A549 treated with DMSO at 1 μM for 4 hours (cell line): ENCODE data around the gene ZC3H7A. TPM values are rescaled to one million over a fixed set of nuclear protein-coding genes. Genes with fewer than 3 reads are reported as not detected.

Source experiments
- total RNA-seq: library from RNA; stranded (reverse); fragments of 200-300 nt; extraction: Qiagen RNA extraction; gene quantifications from 5 replicates; pipeline ENCODE4 v1.2.3, GENCODE V29; 2022; ENCODE audit warnings: low read depth

Gene ZC3H7A
- total RNA-seq, result 24.7 to 31.3 TPM (median 26.8 TPM) in 5 replicates

GRCh38 chr16:11797166-11797956 is at the start of gene ZC3H7A:
Gene ZC3H7A, minus strand, starts transcription at chr16:11797258. Its CDS starts 14,904 bp downstream, at chr16:11782354.

GRCh38 chr16:11742536-11743307 is 54.3 kb downstream of the ZC3H7A start, which contains the start of gene TXNDC11:
Gene TXNDC11, minus strand, starts transcription at chr16:11742857. Its CDS starts 127 bp downstream, at chr16:11742730.

Other genes starting within 250 kb of the ZC3H7A start
- gene LITAF, start 210.3 kb downstream of the ZC3H7A start, total RNA-seq, result 212 to 223 TPM (median 214 TPM) in 5 replicates
- 8.4 to 9.7 TPM (median 8.8 TPM) in 5 replicates for gene SNN, start 128.8 kb downstream of the ZC3H7A start, total RNA-seq
- 35.1 to 40.1 TPM (median 37.7 TPM) in 5 replicates for gene TXNDC11, start 54.4 kb downstream of the ZC3H7A start, total RNA-seq
- gene RSL1D1, start 54.3 kb upstream of the ZC3H7A start, total RNA-seq, result 222 to 272 TPM (median 265 TPM) in 5 replicates
- gene GSPT1, start 118.7 kb upstream of the ZC3H7A start, total RNA-seq, result 196 to 218 TPM (median 202 TPM) in 5 replicates
- gene NPIPB2, start 144.8 kb upstream of the ZC3H7A start, total RNA-seq, result 2.1 to 4.8 TPM (median 4.4 TPM) in 5 replicates
- not detected in 5 replicates for gene TNFRSF17, start 168.0 kb upstream of the ZC3H7A start, total RNA-seq
- gene SNX29, start 179.5 kb upstream of the ZC3H7A start, total RNA-seq, result 2.1 to 3.5 TPM (median 2.8 TPM) in 5 replicates